PFSK-1 (cell line): Measurements from ENCODE around the gene CACNA1H.

Experiments
- FOXP2 ChIP-seq: optimal IDR thresholded peaks from 2 replicates; pipeline ENCODE3; 2011; ENCODE audit warnings: borderline replicate concordance, control low read depth, inconsistent platforms; ENCODE audit not compliant: insufficient read depth; ENCODE audit errors: extremely low read length, extremely low read depth
- POLR2AphosphoS5 ChIP-seq: IDR thresholded peaks from 2 replicates; pipeline ENCODE4 v1.6.1; 2012; ENCODE audit warnings: low read depth, mild to moderate bottlenecking, control low read depth, low read length, moderate library complexity
- SIN3A ChIP-seq: IDR thresholded peaks from 2 replicates; pipeline ENCODE4 v1.6.1; 2012; ENCODE audit warnings: mild to moderate bottlenecking, low read length, moderate library complexity, borderline replicate concordance; ENCODE audit not compliant: insufficient read depth
- TAF1 ChIP-seq: IDR thresholded peaks from 2 replicates; pipeline ENCODE4 v1.6.1; 2012; ENCODE audit warnings: low read length, control low read depth, borderline replicate concordance; ENCODE audit not compliant: insufficient read depth
- TF ChIP-seq, protein P1 (sequence below), 2 experiments: IDR thresholded peaks; 2 replicates each; pipeline versions ENCODE4 v1.6.1 to v1.8.0; 2011 to 2012; ENCODE audit warnings: low read depth in 2 of 2, low read length in 2 of 2, control low read depth in 1 of 2, inconsistent platforms in 1 of 2, mild to moderate bottlenecking in 1 of 2, moderate library complexity in 1 of 2; ENCODE audit not compliant: insufficient read depth in 1 of 2

Gene CACNA1H

DNA sequence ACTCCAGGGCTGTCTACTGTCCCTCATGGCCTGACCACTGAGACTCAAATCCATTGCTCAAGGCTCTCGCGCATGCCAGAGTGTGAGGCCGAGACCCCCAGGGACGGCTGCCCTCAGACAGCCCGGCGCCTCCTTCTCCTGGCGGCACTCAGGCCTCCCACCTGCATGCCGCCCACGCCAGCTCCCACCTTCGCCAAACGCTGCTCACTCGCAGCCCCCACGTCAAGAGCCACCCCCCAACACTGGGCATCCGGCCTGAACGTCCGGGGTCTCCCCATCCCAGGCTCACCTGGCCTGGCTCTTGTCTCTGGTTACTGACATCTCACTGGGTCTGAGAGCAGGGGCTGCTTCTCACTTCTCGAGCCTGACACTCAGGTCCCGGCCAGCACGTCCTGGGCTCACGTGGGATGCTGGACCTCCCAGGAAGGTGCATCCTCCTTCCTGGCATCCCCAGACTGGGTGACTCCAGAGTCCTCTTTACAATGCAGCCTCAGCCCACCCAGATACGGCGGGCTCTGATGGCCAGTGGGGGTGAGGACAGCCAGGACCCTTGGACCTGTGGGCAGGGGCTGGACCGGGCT, 12.2 kb upstream of the CACNA1H start:
- TF ChIP-seq, protein P1, sequence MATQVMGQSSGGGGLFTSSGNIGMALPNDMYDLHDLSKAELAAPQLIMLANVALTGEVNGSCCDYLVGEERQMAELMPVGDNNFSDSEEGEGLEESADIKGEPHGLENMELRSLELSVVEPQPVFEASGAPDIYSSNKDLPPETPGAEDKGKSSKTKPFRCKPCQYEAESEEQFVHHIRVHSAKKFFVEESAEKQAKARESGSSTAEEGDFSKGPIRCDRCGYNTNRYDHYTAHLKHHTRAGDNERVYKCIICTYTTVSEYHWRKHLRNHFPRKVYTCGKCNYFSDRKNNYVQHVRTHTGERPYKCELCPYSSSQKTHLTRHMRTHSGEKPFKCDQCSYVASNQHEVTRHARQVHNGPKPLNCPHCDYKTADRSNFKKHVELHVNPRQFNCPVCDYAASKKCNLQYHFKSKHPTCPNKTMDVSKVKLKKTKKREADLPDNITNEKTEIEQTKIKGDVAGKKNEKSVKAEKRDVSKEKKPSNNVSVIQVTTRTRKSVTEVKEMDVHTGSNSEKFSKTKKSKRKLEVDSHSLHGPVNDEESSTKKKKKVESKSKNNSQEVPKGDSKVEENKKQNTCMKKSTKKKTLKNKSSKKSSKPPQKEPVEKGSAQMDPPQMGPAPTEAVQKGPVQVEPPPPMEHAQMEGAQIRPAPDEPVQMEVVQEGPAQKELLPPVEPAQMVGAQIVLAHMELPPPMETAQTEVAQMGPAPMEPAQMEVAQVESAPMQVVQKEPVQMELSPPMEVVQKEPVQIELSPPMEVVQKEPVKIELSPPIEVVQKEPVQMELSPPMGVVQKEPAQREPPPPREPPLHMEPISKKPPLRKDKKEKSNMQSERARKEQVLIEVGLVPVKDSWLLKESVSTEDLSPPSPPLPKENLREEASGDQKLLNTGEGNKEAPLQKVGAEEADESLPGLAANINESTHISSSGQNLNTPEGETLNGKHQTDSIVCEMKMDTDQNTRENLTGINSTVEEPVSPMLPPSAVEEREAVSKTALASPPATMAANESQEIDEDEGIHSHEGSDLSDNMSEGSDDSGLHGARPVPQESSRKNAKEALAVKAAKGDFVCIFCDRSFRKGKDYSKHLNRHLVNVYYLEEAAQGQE (IDR thresholded peaks at IDR 0.05; ENCODE audit: insufficient read depth in 1 of 2, low read depth in 2 of 2, low read length in 2 of 2) = no peak
- no peak for TF ChIP-seq TAF1
- TF ChIP-seq FOXP2 = no peak
- no peak for TF ChIP-seq SIN3A
- no peak for TF ChIP-seq POLR2AphosphoS5

DNA sequence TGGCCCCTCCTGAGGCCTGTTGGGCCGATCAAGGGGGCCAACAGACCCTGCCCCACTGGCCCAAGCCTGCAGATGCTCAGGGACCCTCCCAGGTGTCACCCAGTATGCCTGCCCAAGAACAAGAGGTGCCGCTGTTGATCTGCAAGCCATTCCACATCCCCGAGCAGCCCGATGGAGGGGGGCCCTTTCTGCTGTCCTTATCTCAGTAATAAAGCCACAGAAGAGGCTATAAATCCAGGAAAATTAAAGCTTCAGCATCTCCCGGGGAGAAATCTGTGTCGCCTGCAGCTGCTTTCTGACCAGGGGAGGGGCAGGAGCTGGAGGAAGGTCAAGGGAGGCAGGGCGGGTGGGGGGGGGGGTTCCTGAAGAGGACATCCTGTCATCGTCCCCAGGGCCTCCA, 11.7 kb upstream of the CACNA1H start:
- TF ChIP-seq TAF1 (no peak), FOXP2 (no peak), SIN3A (no peak), POLR2AphosphoS5 (no peak)
- TF ChIP-seq, protein P1 (IDR thresholded peaks at IDR 0.05; ENCODE audit: insufficient read depth in 1 of 2, low read depth in 2 of 2, low read length in 2 of 2) = no peak

DNA sequence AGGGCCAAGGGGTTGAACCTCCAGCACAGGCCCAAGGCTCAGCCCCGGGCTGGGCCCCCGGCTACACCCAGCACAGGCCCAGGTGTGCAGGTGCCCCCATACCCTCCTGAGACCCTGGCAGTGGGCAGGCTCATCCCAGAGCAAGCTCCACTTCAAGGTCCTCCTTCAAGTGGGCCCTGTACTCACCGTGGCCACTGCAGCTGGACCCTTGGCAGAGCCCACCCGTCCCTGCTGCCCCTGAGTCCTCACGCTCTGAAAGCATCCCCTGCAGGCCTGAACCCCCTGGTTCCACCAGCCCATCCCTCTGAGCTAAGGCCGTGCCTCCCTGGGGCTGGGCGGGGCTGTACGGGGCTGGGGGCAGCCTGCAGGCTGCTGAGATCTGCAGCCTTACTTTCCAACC, 11.2 kb upstream of the CACNA1H start:
- TF ChIP-seq POLR2AphosphoS5 (no peak), FOXP2 (no peak), SIN3A (no peak), TAF1 (no peak)
- TF ChIP-seq, protein P1 (IDR thresholded peaks at IDR 0.05; ENCODE audit: insufficient read depth in 1 of 2, low read depth in 2 of 2, low read length in 2 of 2) = no peak

DNA sequence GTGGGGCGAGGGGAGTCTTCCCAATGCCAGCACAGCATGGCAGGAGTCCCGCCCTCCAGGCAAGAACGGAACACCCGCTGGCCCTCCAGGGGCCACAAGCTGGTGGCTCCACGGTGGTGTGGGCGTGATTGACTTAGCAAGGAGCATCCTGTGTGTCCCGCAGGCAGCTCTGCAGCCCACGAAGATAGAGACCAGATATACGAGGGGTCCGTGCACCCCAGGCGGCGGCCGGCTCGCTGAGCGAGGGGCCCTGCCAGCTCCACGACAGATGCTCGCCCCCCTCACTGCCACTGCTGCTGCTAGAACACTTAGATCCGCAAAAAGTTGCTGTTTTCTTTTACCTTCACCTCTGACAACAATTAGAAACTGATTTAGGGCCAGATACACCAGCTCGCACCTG, 10.0 kb upstream of the CACNA1H start:
- TF ChIP-seq, protein P1 (IDR thresholded peaks at IDR 0.05; ENCODE audit: insufficient read depth in 1 of 2, low read depth in 2 of 2, low read length in 2 of 2) = no peak

DNA sequence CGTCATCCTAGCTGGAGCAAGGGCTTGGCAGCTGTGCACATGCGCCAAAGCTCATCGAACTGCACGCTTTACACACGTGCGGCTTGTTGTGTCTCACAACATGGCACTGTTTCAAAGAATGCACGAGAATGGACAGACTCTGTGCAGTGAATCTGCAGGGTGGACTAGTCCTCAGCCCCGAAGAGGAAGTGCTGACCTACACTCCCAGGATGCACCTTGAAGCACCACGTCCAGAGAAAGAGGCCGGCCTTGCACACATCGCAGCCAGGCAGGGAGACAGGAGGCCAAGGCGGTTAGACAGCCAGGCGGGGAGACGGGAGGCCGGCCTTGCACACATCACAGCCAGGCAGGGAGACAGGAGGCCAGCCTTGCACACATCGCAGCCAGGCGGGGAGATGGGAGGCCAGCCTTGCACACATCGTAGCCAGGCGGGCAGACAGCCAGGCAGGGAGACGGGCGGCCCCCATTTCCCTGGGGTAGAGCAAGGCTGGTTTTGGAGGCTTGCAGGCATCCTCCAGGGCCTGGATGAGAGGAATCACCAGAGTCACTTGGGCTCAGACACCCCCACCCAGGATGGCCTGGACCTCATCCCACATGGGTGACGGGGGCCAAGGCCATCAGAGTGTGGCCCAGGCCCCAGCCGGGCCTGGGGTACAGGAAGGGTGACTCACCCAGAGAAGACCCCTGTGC, 9.0 kb upstream of the CACNA1H start:
- TF ChIP-seq SIN3A (no peak), TAF1 (no peak), FOXP2 (no peak), POLR2AphosphoS5 (no peak)
- TF ChIP-seq, protein P1 (IDR thresholded peaks at IDR 0.05; ENCODE audit: insufficient read depth in 1 of 2, low read depth in 2 of 2, low read length in 2 of 2) = no peak
